ENCODE data around the gene CUBN.

GRCh38 chr10:16843252-16843870, 286.2 kb downstream of the CUBN start:
- TF ChIP-seq EP300 (IDR thresholded peaks at IDR 0.05; ENCODE audit: low read depth) (no peak), POLR2AphosphoS5 (IDR thresholded peaks at IDR 0.05) (no peak)
- TF ChIP-seq, protein P1, sequence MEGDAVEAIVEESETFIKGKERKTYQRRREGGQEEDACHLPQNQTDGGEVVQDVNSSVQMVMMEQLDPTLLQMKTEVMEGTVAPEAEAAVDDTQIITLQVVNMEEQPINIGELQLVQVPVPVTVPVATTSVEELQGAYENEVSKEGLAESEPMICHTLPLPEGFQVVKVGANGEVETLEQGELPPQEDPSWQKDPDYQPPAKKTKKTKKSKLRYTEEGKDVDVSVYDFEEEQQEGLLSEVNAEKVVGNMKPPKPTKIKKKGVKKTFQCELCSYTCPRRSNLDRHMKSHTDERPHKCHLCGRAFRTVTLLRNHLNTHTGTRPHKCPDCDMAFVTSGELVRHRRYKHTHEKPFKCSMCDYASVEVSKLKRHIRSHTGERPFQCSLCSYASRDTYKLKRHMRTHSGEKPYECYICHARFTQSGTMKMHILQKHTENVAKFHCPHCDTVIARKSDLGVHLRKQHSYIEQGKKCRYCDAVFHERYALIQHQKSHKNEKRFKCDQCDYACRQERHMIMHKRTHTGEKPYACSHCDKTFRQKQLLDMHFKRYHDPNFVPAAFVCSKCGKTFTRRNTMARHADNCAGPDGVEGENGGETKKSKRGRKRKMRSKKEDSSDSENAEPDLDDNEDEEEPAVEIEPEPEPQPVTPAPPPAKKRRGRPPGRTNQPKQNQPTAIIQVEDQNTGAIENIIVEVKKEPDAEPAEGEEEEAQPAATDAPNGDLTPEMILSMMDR (IDR thresholded peaks at IDR 0.05) = peak; percentile 45 to 65 (median 61)

Measured in transverse colon (tissue), 4 donors.